BE2C (cell line): ENCODE measurements around the gene AK4.
"Not testable (repeated sequence)": the region's sequence is repeated elsewhere in the genome, so short reads cannot be mapped to it uniquely, and the experiment has no call there.

ENCODE experiments used
- DNase-seq: peaks from one replicate; pipeline ENCODE4 v3.0.0-alpha.2; 2020
- H3K27me3 ChIP-seq: fragments of 250-450 bp; sonication (Bioruptor Pico); 2 replicates; pipeline ENCODE4 v1.5.1; 2020; ENCODE audit warnings: mild to moderate bottlenecking
- H3K36me3 ChIP-seq: fragments of 250-450 bp; sonication (Bioruptor Pico); 2 replicates; pipeline ENCODE4 v1.5.1; 2020; ENCODE audit warnings: mild to moderate bottlenecking
- H3K4me1 ChIP-seq: fragments of 250-450 bp; sonication (Bioruptor Pico); 2 replicates; pipeline ENCODE4 v1.5.1; 2020
- H3K4me3 ChIP-seq: 2 replicates; pipeline ENCODE4 v1.5.1; 2011; ENCODE audit warnings: low read depth, low read length
- H3K9me3 ChIP-seq: fragments of 250-450 bp; sonication (Bioruptor Pico); 2 replicates; pipeline ENCODE4 v1.5.1; 2020
- TF ChIP-seq, protein P1 (sequence below): IDR thresholded peaks from 2 replicates; pipeline ENCODE4 v1.5.1; 2012; ENCODE audit warnings: mild to moderate bottlenecking, low read depth, low read length

The AK4 gene

GRCh38 chr1:65157546-65157941, 9.5 kb downstream of the AK4 start:
- no peaks in the 10 kb centered on the region for H3K9me3 ChIP-seq
- H3K4me3 ChIP-seq, result no peak overlapping the region
- TF ChIP-seq, protein P1, sequence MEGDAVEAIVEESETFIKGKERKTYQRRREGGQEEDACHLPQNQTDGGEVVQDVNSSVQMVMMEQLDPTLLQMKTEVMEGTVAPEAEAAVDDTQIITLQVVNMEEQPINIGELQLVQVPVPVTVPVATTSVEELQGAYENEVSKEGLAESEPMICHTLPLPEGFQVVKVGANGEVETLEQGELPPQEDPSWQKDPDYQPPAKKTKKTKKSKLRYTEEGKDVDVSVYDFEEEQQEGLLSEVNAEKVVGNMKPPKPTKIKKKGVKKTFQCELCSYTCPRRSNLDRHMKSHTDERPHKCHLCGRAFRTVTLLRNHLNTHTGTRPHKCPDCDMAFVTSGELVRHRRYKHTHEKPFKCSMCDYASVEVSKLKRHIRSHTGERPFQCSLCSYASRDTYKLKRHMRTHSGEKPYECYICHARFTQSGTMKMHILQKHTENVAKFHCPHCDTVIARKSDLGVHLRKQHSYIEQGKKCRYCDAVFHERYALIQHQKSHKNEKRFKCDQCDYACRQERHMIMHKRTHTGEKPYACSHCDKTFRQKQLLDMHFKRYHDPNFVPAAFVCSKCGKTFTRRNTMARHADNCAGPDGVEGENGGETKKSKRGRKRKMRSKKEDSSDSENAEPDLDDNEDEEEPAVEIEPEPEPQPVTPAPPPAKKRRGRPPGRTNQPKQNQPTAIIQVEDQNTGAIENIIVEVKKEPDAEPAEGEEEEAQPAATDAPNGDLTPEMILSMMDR, result no peak
- H3K36me3 ChIP-seq, result no peaks in the 10 kb centered on the region
- H3K27me3 ChIP-seq, result no peaks in the 10 kb centered on the region
- no peaks in the 10 kb centered on the region for H3K4me1 ChIP-seq
- DNase-seq, result no peak

GRCh38 chr1:65159291-65159688, 11.3 kb downstream of the AK4 start:
- not testable (repeated sequence) for H3K36me3 ChIP-seq, H3K27me3 ChIP-seq, H3K4me3 ChIP-seq, H3K9me3 ChIP-seq, H3K4me1 ChIP-seq, DNase-seq

DNA sequence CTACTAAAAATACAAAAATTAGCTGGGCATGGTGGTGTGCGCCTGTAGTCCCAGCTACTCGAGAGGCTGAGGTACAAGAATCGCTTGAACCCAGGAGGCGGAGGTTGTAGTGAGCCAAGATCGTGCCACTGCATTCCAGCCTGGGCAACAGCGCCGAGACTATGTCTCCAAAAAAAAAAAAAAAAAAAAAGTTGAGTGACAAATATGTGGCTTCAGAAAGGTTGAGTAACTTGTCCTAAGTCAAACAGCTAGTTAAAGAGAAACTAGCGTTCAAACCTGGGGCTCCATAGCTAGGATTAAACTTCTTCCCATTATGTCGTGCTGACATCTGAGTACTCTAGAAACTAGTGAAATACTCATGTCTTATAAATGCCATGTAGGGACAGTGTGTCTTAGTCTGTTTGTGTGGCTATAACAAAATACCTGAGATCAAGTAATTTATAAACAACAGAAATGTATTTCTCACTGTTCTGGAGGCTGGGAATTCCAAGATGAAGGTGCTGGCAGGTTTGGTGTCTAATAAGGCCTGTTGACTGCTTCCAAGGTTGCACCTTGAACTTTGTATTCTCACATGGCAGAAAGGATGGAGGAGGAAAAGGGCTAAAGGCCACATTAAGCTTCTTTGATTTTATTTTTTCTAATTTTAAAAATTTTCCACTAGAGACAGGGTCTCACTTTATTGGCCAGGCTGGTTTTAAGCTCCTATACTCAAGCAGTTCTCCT, 12.0 kb downstream of the AK4 start:
- DNase-seq, result no peak
- no peaks in the 10 kb centered on the region for H3K36me3 ChIP-seq
- H3K9me3 ChIP-seq, result no peaks in the 10 kb centered on the region
- TF ChIP-seq, protein P1, result no peak
- H3K4me3 ChIP-seq, result no peak overlapping the region
- no peaks in the 10 kb centered on the region for H3K4me1 ChIP-seq
- no peaks in the 10 kb centered on the region for H3K27me3 ChIP-seq

- no peaks in the 10 kb centered on the region for H3K36me3 ChIP-seq
- no peak overlapping the region for H3K4me3 ChIP-seq
- H3K4me1 ChIP-seq, result no peaks in the 10 kb centered on the region
- DNase-seq, result no peak
- H3K9me3 ChIP-seq, result no peaks in the 10 kb centered on the region
- TF ChIP-seq, protein P1, result no peak
- no peaks in the 10 kb centered on the region for H3K27me3 ChIP-seq
These were observed 15.3 kb downstream of the AK4 start for GRCh38 chr1:65163201-65163805.

- H3K36me3 ChIP-seq, H3K27me3 ChIP-seq, DNase-seq, H3K4me1 ChIP-seq, H3K9me3 ChIP-seq, H3K4me3 ChIP-seq: not testable (repeated sequence)
These were observed 16.1 kb downstream of the AK4 start for GRCh38 chr1:65164101-65164500.

DNA sequence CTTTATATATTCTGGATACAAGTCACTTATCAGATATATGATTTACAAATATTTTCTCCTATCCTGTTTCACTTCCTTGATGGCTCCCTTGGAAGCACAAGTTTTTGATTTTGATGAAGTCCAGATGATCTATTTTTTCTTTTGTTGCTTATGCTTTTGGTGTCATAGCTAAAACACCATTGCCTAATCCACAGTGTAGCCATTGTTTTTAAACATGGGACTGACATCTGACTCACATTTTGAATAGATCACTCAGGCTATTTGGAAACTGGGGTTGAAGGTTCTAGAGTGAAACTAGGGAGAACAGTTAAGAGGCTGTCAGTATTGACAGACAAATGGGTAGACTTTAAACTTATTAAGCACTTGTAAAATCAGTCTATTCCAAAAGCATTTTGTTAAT, 16.6 kb downstream of the AK4 start:
- Histone ChIP-seq H3K36me3 (no peaks in the 10 kb centered on the region), H3K9me3 (no peaks in the 10 kb centered on the region), H3K4me1 (no peaks in the 10 kb centered on the region), H3K4me3 (no peak overlapping the region), H3K27me3 (no peaks in the 10 kb centered on the region)
- no peak for DNase-seq
- TF ChIP-seq, protein P1, result no peak

- Histone ChIP-seq H3K36me3 (no peaks in the 10 kb centered on the region), H3K4me3 (no peak overlapping the region), H3K27me3 (no peaks in the 10 kb centered on the region), H3K4me1 (no peaks in the 10 kb centered on the region), H3K9me3 (no peaks in the 10 kb centered on the region)
- no peak for DNase-seq
- TF ChIP-seq, protein P1, result no peak
These were observed 17.4 kb downstream of the AK4 start for GRCh38 chr1:65165269-65165993.
